ENCODE measurements around the gene KDM4B.

The KDM4B gene

GRCh38 chr19:5141850-5142724, 173.2 kb downstream of the KDM4B start:
- no peak for DNase-seq

GRCh38 chr19:5142725-5143097, 173.8 kb downstream of the KDM4B start:
- DNase-seq: no peak

GRCh38 chr19:5143471-5144411, 174.8 kb downstream of the KDM4B start:
- DNase-seq: no peak

- no peak for DNase-seq
Measured at GRCh38 chr19:5144545-5145179, 175.7 kb downstream of the KDM4B start.

- no peak for DNase-seq
Measured at GRCh38 chr19:5145521-5146511, 176.9 kb downstream of the KDM4B start.

GRCh38 chr19:5147074-5147977, 178.4 kb downstream of the KDM4B start:
- DNase-seq: no peak

- DNase-seq: no peak
Measured at GRCh38 chr19:5147978-5148793, 179.3 kb downstream of the KDM4B start.

GRCh38 chr19:5148794-5149190, 179.9 kb downstream of the KDM4B start:
- no peak for DNase-seq

GRCh38 chr19:5149508-5149907, 180.6 kb downstream of the KDM4B start:
- no peak for DNase-seq

- no peak for DNase-seq
Measured at GRCh38 chr19:5149932-5150901, 181.3 kb downstream of the KDM4B start.

- DNase-seq: no peak
Measured at GRCh38 chr19:5150902-5151741, 182.2 kb downstream of the KDM4B start.

- DNase-seq: no peak
Measured at GRCh38 chr19:5152013-5152763, 183.3 kb downstream of the KDM4B start.

- no peak for DNase-seq
Measured at GRCh38 chr19:5152767-5153532, 184.0 kb downstream of the KDM4B start.

- DNase-seq: no peak
Measured at GRCh38 chr19:5153601-5154128, 184.8 kb downstream of the KDM4B start.

- no peak for DNase-seq
Measured at GRCh38 chr19:5154129-5154798, 185.4 kb downstream of the KDM4B start.

All from GDM1 (cell line).